ENCODE data around the gene BET1.

- TF ChIP-seq CTCF (IDR thresholded peaks at IDR 0.05): no peak
- no peak for TF ChIP-seq POLR2A (IDR thresholded peaks at IDR 0.05)
- TF ChIP-seq POLR2AphosphoS5 (IDR thresholded peaks at IDR 0.05): no peak
- TF ChIP-seq EP300 (IDR thresholded peaks at IDR 0.05): no peak
Measured at GRCh38 chr7:93980744-93981479, 23.2 kb downstream of the BET1 start.

Measured in suprapubic skin (tissue), 4 donors.